ENCODE data around the gene SPATA18.

Gene SPATA18

DNA sequence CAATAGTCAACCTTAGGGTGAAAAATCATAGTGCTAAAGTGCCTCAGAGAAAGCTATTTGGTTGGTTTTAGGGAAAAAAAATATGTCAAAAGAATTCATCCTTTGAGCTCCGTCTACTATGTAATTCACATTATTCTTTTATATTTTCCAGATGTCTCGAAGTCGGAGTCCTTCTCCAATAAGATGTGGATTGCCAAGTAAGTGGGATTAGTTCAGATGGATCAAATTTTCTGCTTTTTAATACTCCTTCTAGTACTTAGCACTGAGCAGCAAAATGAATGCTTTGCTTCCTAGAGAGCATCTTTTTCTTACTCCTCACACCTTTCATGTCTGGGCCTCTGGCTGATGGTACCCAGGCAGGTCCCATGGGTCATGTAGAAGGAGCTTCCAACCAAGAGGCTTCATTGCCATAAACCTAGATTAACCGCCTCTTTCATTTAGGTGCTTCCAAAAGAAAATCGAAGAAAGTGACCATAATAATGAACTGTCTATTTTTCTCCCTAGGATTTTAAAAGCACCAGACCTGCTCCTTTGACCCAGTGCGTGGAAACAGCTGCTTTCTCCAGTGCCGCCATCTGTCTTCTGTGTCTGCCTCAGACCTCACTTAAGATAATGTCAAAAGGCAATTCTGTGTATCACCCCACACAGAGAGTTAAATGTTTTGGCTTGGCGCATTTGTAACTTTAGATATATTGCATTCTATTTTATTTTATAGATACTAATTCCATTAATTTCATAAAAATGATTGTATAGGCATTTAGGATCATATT lies 43.5 kb downstream of the SPATA18 start:
- Histone ChIP-seq H3K36me3 (ENCODE audit: low read length) (no peaks in the 10 kb centered on the region), H3K79me2 (ENCODE audit: insufficient read depth, low read length) (no peaks in the 10 kb centered on the region), H3K9ac (ENCODE audit: low read length) (no peak overlapping the region), H3K27me3 (ENCODE audit: low read length) (no peaks in the 10 kb centered on the region), H3K4me2 (ENCODE audit: low read depth, low read length, poor library complexity, severe bottlenecking) (no peak overlapping the region), H3K4me3 (ENCODE audit: insufficient read depth, low read length, poor library complexity, severe bottlenecking) (no peak overlapping the region), H4K20me1 (ENCODE audit: low read depth, low read length) (no peaks in the 10 kb centered on the region), H3K9me3 (ENCODE audit: insufficient read depth, low read length) (no peaks in the 10 kb centered on the region), H3K9me2 (replicated peaks; ENCODE audit: insufficient read depth, low read length) (no peaks in the 10 kb centered on the region), H3K27ac (ENCODE audit: low read depth, low read length) (no peak overlapping the region), H3F3A (ENCODE audit: insufficient read depth) (no peaks in the 10 kb centered on the region), H2AFZ (ENCODE audit: low read depth, low read length, severe bottlenecking) (no peak overlapping the region)
- TF ChIP-seq EZH2phosphoT487 (conservative IDR thresholded peaks at IDR 0.05; ENCODE audit: low read length) (no peak), CTCF (IDR thresholded peaks at IDR 0.05; ENCODE audit: insufficient read depth, low read length, poor library complexity, severe bottlenecking) (no peak)

DNA sequence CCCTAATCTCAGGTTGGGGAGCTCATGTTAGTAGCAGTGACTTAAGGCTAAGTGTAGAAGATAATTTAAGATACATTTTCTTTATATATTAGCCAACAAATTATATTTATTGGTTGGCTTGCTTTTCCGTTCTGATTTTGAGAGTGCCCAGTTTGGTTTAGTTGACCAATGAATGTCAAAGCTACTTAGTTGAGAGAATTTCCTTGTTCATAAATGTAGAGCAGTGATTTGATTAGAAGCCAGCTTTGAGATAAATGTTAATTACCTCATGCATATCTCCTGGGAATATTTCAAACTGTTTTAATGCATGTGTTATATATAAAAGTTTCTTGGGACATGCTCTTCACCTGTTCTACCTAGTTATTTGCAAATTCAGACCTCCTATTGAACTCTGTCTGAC lies 44.3 kb downstream of the SPATA18 start:
- Histone ChIP-seq H3K9me2 (replicated peaks; ENCODE audit: insufficient read depth, low read length) (no peaks in the 10 kb centered on the region), H3K36me3 (ENCODE audit: low read length) (no peaks in the 10 kb centered on the region), H3K27me3 (ENCODE audit: low read length) (no peaks in the 10 kb centered on the region), H3K9me3 (ENCODE audit: insufficient read depth, low read length) (no peaks in the 10 kb centered on the region), H3K9ac (ENCODE audit: low read length) (no peak overlapping the region), H3K27ac (ENCODE audit: low read depth, low read length) (no peak overlapping the region), H3F3A (ENCODE audit: insufficient read depth) (no peaks in the 10 kb centered on the region), H3K4me3 (ENCODE audit: insufficient read depth, low read length, poor library complexity, severe bottlenecking) (no peak overlapping the region), H4K20me1 (ENCODE audit: low read depth, low read length) (no peaks in the 10 kb centered on the region), H3K79me2 (ENCODE audit: insufficient read depth, low read length) (no peaks in the 10 kb centered on the region), H3K4me2 (ENCODE audit: low read depth, low read length, poor library complexity, severe bottlenecking) (no peak overlapping the region), H2AFZ (ENCODE audit: low read depth, low read length, severe bottlenecking) (no peak overlapping the region)
- TF ChIP-seq EZH2phosphoT487 (conservative IDR thresholded peaks at IDR 0.05; ENCODE audit: low read length), result no peak
- TF ChIP-seq CTCF (IDR thresholded peaks at IDR 0.05; ENCODE audit: insufficient read depth, low read length, poor library complexity, severe bottlenecking), result no peak

GRCh38 chr4:52096048-52096447 lies 44.9 kb downstream of the SPATA18 start:
- no peaks in the 10 kb centered on the region for H3K79me2 ChIP-seq (ENCODE audit: insufficient read depth, low read length)
- TF ChIP-seq CTCF (IDR thresholded peaks at IDR 0.05; ENCODE audit: insufficient read depth, low read length, poor library complexity, severe bottlenecking), result no peak
- TF ChIP-seq EZH2phosphoT487 (conservative IDR thresholded peaks at IDR 0.05; ENCODE audit: low read length), result no peak

More at GRCh38 chr4:52096048-52096447, 44.9 kb downstream of the SPATA18 start:
- H2AFZ ChIP-seq (ENCODE audit: low read depth, low read length, severe bottlenecking), result no peak overlapping the region
- no peaks in the 10 kb centered on the region for H3K9me2 ChIP-seq (replicated peaks; ENCODE audit: insufficient read depth, low read length)
- no peaks in the 10 kb centered on the region for H3K36me3 ChIP-seq (ENCODE audit: low read length)
- H3K9me3 ChIP-seq (ENCODE audit: insufficient read depth, low read length), result no peaks in the 10 kb centered on the region
- no peak overlapping the region for H3K9ac ChIP-seq (ENCODE audit: low read length)
- no peaks in the 10 kb centered on the region for H4K20me1 ChIP-seq (ENCODE audit: low read depth, low read length)
- no peak overlapping the region for H3K4me3 ChIP-seq (ENCODE audit: insufficient read depth, low read length, poor library complexity, severe bottlenecking)
- no peak overlapping the region for H3K4me2 ChIP-seq (ENCODE audit: low read depth, low read length, poor library complexity, severe bottlenecking)
- no peaks in the 10 kb centered on the region for H3F3A ChIP-seq (ENCODE audit: insufficient read depth)
- no peak overlapping the region for H3K27ac ChIP-seq (ENCODE audit: low read depth, low read length)
- no peaks in the 10 kb centered on the region for H3K27me3 ChIP-seq (ENCODE audit: low read length)
